C4-2B (cell line): Measurements from ENCODE around the gene COL4A2.

Source experiments
- H3K27ac ChIP-seq: fragments of 450-650 bp; 2 replicates; pipeline ENCODE4 v1.5.1; 2017
- ZFX ChIP-seq: fragments of 450-650 bp; IDR thresholded peaks from 2 replicates; pipeline ENCODE4 v1.6.1; 2017
- TF ChIP-seq, protein P1 (sequence below): fragments of 450-650 bp; conservative IDR thresholded peaks from 2 replicates; pipeline ENCODE4 v1.5.1; 2017; ENCODE audit warnings: mild to moderate bottlenecking

COL4A2 gene

DNA sequence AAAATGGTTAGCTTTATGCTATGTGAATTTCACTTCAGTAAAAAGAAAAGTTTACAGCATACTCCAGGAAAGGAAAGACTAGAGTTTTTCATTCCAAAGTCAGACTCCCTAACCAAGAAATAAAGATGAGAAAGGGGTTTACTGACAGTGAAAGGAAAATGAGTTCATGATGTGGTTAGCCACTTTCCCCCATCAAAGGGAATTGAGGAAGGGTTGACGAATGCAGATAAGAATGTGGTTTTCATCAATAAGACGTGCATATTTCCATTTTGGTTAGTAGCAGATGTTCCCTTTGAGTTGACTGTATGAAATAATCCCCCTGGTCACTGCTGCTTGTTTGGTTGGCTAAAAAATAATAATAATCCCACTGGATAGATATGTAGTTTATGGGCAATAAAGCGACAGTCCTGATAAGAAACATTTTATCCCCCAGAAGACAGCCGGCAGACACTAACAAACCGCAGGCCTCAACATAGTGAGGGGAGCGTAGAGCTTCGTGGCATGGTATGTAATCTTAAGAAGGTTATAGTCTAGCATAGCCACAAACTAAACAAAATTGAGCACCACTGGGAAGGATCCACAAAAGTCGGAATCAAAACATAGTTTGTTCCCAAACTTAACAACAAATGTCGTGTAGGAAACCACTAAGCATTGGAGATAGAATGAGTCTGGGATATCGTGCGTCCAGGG lies 114.8 kb downstream of the COL4A2 start:
- no peak overlapping the region for H3K27ac ChIP-seq
- TF ChIP-seq, protein P1, sequence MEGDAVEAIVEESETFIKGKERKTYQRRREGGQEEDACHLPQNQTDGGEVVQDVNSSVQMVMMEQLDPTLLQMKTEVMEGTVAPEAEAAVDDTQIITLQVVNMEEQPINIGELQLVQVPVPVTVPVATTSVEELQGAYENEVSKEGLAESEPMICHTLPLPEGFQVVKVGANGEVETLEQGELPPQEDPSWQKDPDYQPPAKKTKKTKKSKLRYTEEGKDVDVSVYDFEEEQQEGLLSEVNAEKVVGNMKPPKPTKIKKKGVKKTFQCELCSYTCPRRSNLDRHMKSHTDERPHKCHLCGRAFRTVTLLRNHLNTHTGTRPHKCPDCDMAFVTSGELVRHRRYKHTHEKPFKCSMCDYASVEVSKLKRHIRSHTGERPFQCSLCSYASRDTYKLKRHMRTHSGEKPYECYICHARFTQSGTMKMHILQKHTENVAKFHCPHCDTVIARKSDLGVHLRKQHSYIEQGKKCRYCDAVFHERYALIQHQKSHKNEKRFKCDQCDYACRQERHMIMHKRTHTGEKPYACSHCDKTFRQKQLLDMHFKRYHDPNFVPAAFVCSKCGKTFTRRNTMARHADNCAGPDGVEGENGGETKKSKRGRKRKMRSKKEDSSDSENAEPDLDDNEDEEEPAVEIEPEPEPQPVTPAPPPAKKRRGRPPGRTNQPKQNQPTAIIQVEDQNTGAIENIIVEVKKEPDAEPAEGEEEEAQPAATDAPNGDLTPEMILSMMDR = no peak
- TF ChIP-seq ZFX = no peak

DNA sequence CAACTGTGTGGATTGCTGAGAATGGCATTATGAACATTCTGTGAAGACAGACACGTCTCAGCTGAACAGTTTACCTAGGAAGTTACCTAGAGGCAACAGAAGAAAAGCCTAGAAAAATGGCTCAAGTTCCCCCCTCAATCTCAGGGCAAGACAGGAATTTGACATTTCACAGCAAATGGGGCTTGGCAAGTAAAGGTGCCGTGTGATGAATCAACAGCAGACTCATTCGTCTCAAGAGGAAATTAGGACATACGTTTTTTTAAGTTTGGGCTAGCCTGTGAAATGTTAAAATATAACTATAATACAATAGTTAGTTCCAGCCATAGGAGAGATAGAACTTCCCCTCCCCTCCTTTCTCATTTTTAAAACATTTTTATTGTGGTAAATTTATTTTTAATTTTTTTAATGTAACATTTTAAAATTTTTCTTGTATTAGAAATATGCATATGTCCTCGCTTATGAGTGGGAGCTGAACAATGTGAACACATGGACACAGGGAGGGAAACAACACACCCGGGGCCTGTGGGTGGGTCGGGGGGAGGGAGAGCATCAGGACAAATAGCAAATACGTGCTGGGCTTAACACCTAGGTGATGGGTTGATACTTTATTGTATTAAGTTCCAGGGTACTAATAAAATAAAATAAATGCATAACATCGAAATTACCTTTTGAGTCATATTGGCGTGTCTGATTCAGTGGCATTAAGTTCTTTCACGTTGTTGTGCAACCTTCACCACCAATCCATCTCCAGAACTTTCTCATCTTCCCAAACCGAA lies 116.0 kb downstream of the COL4A2 start:
- TF ChIP-seq, protein P1 = no peak
- no peak for TF ChIP-seq ZFX
- no peak overlapping the region for H3K27ac ChIP-seq

DNA sequence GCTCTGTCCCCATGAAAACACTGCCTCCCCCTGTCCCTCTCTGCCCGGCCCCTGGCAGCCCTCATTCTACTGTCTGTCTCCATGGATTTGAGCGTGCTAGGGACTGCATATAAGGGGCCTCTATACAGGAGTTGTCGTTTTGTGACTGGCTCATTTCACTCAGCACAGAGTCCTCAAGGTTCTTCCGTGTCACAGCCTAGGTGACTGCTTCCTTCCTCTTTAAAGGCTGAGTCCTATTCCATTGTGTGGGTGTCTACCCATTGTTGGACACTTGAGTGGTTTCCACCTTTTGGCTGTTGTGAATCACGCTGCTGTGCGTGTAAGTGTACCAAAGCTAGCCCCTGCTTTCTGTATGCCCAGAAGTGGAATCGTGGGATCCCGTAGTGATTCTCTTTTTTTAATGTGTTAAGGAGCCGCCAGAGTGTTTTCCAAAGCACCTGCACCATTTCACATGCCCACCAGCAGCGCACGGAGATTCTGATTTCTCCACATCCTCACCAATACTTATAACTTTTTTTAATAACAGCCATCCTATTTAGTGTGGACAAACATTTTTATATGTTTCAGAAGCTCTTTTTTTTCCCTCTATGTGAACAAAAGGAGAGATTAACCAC lies 116.7 kb downstream of the COL4A2 start:
- no peak overlapping the region for H3K27ac ChIP-seq
- no peak for TF ChIP-seq ZFX
- TF ChIP-seq, protein P1 = no peak

DNA sequence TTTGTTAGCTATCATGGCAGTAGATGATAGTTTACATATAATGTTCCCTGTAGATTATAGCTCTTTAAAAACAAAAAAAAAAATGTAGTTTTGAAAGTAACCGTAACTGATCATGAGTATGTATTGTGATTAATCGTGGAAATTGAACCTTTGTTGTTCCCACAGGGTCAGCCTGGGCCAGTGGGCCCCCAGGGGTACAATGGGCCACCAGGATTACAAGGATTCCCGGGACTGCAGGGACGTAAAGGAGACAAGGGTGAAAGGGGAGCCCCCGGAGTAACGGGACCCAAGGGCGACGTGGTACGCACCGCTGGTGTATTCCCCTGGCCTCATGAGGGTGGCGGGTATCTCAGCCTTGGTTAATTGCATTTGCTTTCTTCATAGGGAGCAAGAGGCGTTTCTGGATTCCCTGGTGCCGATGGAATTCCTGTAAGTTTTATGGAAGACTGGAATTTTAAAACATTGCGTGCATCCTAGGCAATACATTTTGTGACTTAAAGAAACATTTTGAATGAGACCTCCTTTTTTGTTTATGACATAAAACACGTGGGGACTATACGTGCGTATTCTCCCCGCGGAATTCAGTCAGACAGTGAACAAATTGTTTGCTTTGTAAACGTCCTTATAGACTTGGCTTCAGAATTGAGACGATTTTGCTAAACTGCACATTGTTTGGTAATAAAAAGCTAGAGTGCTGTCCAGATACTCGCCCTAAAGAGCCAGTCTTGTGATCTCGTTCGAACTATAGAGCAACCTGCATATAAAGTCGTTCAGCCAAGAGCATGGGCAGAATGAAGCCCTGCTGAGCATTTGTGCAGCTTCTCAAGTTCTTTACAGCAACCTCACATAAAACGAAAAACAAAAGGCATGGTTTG lies 117.7 kb downstream of the COL4A2 start:
- no peak overlapping the region for H3K27ac ChIP-seq
- no peak for TF ChIP-seq ZFX
- TF ChIP-seq, protein P1 = no peak

DNA sequence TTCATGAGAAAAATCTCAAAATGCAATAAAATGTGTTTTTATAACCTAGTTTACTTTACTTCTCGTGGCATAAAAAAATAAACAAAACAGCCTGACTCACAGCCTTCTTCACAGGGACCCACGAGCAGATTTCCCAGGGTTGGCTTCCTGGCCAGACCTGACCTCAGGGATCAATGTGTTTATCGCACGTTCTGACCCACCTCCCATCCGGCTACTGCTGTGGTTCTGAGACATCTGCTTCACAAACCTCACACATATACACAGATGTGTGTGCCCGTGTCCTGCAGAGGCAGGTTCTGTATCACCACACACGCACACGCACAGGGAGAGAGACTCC lies 118.3 kb downstream of the COL4A2 start:
- no peak overlapping the region for H3K27ac ChIP-seq
- TF ChIP-seq ZFX = no peak
- TF ChIP-seq, protein P1 = no peak

DNA sequence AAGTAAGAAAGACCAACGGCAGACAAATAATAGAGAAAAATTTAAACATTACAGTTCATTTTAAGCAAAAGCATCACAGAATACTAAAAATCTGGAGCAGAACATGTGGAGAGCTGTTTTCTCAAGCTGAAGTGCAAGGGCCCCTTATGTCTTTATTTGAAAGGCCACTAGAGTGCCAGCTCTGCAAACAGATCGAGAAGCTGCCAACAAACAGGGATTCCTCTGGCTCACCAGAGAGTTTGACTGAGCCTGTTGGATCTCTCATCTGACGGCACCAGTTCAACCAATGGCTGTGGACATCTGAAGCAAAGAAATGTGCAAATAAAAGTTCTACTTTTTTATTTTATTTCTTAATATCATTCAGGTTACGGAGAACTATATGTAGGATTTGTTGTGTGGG lies 119.7 kb downstream of the COL4A2 start:
- no peak overlapping the region for H3K27ac ChIP-seq
- TF ChIP-seq, protein P1 = no peak
- TF ChIP-seq ZFX = no peak
